HCT116 (cell line): ENCODE results near the gene SEC14L3.

Source experiments
- ATF3 ChIP-seq: IDR thresholded peaks from 2 replicates; pipeline ENCODE4 v1.6.1; 2012
- CTCF ChIP-seq, 3 experiments: fragments of 200-600 bp in 1 of 3; sonication (generic) in 1 of 3; IDR thresholded peaks in 2 of 3; conservative IDR thresholded peaks in 1 of 3; 2 replicates each; pipeline ENCODE4 v1.5.1; 2012 to 2017; ENCODE audit warnings: low read depth in 2 of 3, low read length in 2 of 3, antibody characterized with exemption in 1 of 3, borderline replicate concordance in 1 of 3, control low read depth in 1 of 3, mild to moderate bottlenecking in 1 of 3, mixed read lengths in 1 of 3, mixed run types in 1 of 3, moderate library complexity in 1 of 3; ENCODE audit not compliant: insufficient read depth in 1 of 3
- ELF1 ChIP-seq: IDR thresholded peaks from 2 replicates; pipeline ENCODE4 v1.6.1; 2012; ENCODE audit warnings: low read depth, borderline replicate concordance
- EZH2 ChIP-seq: fragments of 200-600 bp; sonication (generic); IDR thresholded peaks from 2 replicates; pipeline ENCODE4 v1.6.1; 2017; ENCODE audit warnings: antibody characterized with exemption, mixed run types
- EZH2phosphoT487 ChIP-seq: fragments of 200-600 bp; IDR thresholded peaks from 2 replicates; pipeline ENCODE4 v1.6.1; 2018; ENCODE audit warnings: antibody characterized with exemption, borderline replicate concordance
- JUND ChIP-seq: IDR thresholded peaks from 2 replicates; pipeline ENCODE4 v1.6.1; 2012
- POLR2A ChIP-seq: IDR thresholded peaks from 2 replicates; pipeline ENCODE4 v1.7.0; 2011; ENCODE audit warnings: borderline replicate concordance; ENCODE audit not compliant: insufficient read depth, insufficient read length; ENCODE audit errors: extremely low read depth
- POLR2AphosphoS5 ChIP-seq: IDR thresholded peaks from 2 replicates; pipeline ENCODE4 v1.6.1; 2011; ENCODE audit warnings: mild to moderate bottlenecking, low read depth, low read length, moderate library complexity
- RAD21 ChIP-seq: IDR thresholded peaks from 2 replicates; pipeline ENCODE4 v1.6.1; 2012; ENCODE audit warnings: low read depth, mild to moderate bottlenecking
- SIN3A ChIP-seq: IDR thresholded peaks from 2 replicates; pipeline ENCODE4 v1.6.1; 2012; ENCODE audit warnings: low read depth
- YY1 ChIP-seq: IDR thresholded peaks from 2 replicates; pipeline ENCODE4 v1.6.1; 2011; ENCODE audit warnings: low read length, low read depth, moderate library complexity, mild to moderate bottlenecking; ENCODE audit not compliant: insufficient replicate concordance; ENCODE audit errors: extremely low read depth

GRCh38 chr22:30432096-30432495, 39.7 kb downstream of the SEC14L3 start:
- no peak for TF ChIP-seq JUND
- no peak for TF ChIP-seq POLR2A
- no peak for TF ChIP-seq CTCF (IDR thresholded peaks at IDR 0.05 in 2 of 3, conservative IDR thresholded peaks at IDR 0.05 in 1 of 3; ENCODE audit: borderline replicate concordance in 1 of 3, insufficient read depth in 1 of 3, low read depth in 2 of 3, low read length in 2 of 3)
- no peak for TF ChIP-seq POLR2AphosphoS5
- no peak for TF ChIP-seq ATF3
- no peak for TF ChIP-seq YY1
- no peak for TF ChIP-seq ELF1
- no peak for TF ChIP-seq EZH2
- no peak for TF ChIP-seq SIN3A
- TF ChIP-seq EZH2phosphoT487 = no peak
- no peak for TF ChIP-seq RAD21
